ENCODE results near the gene VWA8. TPM values are rescaled to one million over a fixed set of nuclear protein-coding genes. Genes with fewer than 3 reads are reported as not detected.

Gene VWA8
- total and polyA plus RNA-seq, 7 donors, result 3.0 to 37.5 (median 24.7) TPM

DNA sequence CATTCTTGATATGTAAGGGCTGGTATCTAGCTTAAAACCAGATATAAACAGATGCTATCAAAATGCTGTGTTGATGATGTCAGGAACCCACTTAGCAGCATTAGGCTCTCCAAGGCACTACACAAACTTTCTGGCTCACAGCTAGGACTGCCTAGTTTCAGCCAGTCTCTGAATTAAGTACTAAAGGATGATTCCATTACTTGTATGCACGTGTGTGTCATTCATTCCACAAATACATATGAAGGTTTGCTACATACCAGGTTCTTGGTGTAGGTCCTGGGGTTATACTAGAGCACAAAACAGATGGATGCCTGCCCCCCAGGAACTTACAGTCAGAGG is 352.1 kb downstream of the VWA8 start:
- peaks cover 0 to 5% (median 1%) of the 10 kb centered on the region in 4 donors for H3K4me1 ChIP-seq
- intact Hi-C loops (cut with DNase I), result no loop called here
- TF ChIP-seq, protein P1, sequence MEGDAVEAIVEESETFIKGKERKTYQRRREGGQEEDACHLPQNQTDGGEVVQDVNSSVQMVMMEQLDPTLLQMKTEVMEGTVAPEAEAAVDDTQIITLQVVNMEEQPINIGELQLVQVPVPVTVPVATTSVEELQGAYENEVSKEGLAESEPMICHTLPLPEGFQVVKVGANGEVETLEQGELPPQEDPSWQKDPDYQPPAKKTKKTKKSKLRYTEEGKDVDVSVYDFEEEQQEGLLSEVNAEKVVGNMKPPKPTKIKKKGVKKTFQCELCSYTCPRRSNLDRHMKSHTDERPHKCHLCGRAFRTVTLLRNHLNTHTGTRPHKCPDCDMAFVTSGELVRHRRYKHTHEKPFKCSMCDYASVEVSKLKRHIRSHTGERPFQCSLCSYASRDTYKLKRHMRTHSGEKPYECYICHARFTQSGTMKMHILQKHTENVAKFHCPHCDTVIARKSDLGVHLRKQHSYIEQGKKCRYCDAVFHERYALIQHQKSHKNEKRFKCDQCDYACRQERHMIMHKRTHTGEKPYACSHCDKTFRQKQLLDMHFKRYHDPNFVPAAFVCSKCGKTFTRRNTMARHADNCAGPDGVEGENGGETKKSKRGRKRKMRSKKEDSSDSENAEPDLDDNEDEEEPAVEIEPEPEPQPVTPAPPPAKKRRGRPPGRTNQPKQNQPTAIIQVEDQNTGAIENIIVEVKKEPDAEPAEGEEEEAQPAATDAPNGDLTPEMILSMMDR (IDR thresholded peaks at IDR 0.05), result no peak
- no peak for TF ChIP-seq EP300 (IDR thresholded peaks at IDR 0.05)

DNA sequence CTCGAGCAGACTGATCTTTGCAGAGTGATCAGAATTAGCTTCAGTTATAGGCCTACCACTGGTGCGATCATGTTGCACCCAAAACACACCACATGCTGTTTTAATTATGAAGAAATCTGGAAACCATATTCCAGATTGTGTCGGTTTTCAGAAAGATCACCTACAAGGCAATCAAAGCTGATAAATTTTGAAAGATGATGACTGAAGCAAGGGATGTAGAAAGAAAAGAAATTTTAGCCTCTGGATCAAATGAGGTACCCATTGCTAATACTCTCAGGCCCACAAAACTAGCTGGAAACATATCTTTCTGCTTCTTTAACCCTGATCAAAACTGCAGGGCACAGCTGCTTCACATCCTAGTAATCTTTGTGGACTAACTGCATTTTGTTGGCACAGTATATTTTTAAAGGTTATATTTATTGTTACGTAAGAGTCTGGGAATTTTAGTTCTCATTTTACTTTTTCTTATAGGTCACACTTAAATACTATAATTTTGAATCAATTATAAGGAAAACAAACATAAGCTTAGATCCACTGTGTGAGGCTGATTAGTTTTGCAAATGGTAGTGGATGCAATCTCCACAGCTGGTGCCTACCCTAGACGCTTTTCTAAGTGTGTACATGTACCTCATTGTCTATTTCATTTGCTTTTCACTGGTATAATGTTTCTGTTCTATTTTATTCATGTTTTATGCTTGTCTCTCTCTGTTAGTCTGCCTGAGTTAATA is 352.6 kb downstream of the VWA8 start:
- H3K36me3 ChIP-seq, result peaks cover 0 to 55% (median 3%) of the 10 kb centered on the region in 4 donors
- intact Hi-C loops (cut with DNase I), result no loop called here

More for the DNA sequence above, 352.1 kb downstream of the VWA8 start:
- WGBS, 2 donors, result 79 to 84% methylated on average over 1 of the region's 1 CpG
- Histone ChIP-seq H3K27me3 (no peaks in the 10 kb centered on the region), H3K9me3 (no peaks in the 10 kb centered on the region), H3K4me3 (no peak overlapping the region), H3K27ac (no peak overlapping the region), H3K36me3 (peaks cover 0 to 55% (median 3%) of the 10 kb centered on the region in 4 donors)
- no peak for DNase-seq

DNA sequence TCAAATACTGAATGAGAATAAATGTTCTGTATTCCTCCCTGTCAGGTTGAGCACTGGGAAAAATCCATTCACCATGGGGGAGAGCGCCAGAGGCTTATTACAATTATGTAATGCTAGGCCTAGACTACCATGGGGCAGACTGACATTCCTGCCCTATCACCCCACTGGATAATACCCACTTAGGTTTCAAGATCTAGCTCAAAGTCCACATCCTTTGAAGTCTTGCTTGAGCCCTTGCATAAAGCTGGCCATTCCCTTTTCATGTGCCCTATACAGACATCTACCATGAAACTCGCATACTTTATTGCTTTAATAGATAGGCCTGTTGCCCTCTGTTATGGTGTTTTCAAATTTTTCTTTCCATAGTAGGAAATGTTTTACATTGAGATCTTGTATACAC is 354.3 kb downstream of the VWA8 start:
- Histone ChIP-seq H3K9me3 (no peaks in the 10 kb centered on the region), H3K4me3 (no peak overlapping the region), H3K27me3 (no peaks in the 10 kb centered on the region), H3K4me1 (no peaks in the 10 kb centered on the region), H3K27ac (no peak overlapping the region), H3K36me3 (peaks cover 0 to 55% (median 3%) of the 10 kb centered on the region in 4 donors)
- intact Hi-C loops (cut with DNase I), result no loop called here
- 81 to 95% methylated on average over 2 of the region's 2 CpGs for WGBS, 2 donors
- no peak for DNase-seq
- no peak for TF ChIP-seq POLR2A (IDR thresholded peaks at IDR 0.05)
- TF ChIP-seq, protein P1 (IDR thresholded peaks at IDR 0.05), result no peak
- TF ChIP-seq EP300 (IDR thresholded peaks at IDR 0.05), result no peak
- no peak for TF ChIP-seq POLR2AphosphoS5 (IDR thresholded peaks at IDR 0.05)

More for the DNA sequence above, 352.6 kb downstream of the VWA8 start:
- Histone ChIP-seq H3K27ac (no peak overlapping the region), H3K4me1 (no peaks in the 10 kb centered on the region), H3K27me3 (no peaks in the 10 kb centered on the region), H3K4me3 (no peak overlapping the region), H3K9me3 (no peaks in the 10 kb centered on the region)
- WGBS, 2 donors, result 96 to 97% methylated on average over 5 of the region's 5 CpGs
- DNase-seq, result no peak
- TF ChIP-seq POLR2A (IDR thresholded peaks at IDR 0.05) (no peak), EP300 (IDR thresholded peaks at IDR 0.05) (no peak), POLR2AphosphoS5 (IDR thresholded peaks at IDR 0.05) (no peak)
- TF ChIP-seq, protein P1 (IDR thresholded peaks at IDR 0.05), result no peak

DNA sequence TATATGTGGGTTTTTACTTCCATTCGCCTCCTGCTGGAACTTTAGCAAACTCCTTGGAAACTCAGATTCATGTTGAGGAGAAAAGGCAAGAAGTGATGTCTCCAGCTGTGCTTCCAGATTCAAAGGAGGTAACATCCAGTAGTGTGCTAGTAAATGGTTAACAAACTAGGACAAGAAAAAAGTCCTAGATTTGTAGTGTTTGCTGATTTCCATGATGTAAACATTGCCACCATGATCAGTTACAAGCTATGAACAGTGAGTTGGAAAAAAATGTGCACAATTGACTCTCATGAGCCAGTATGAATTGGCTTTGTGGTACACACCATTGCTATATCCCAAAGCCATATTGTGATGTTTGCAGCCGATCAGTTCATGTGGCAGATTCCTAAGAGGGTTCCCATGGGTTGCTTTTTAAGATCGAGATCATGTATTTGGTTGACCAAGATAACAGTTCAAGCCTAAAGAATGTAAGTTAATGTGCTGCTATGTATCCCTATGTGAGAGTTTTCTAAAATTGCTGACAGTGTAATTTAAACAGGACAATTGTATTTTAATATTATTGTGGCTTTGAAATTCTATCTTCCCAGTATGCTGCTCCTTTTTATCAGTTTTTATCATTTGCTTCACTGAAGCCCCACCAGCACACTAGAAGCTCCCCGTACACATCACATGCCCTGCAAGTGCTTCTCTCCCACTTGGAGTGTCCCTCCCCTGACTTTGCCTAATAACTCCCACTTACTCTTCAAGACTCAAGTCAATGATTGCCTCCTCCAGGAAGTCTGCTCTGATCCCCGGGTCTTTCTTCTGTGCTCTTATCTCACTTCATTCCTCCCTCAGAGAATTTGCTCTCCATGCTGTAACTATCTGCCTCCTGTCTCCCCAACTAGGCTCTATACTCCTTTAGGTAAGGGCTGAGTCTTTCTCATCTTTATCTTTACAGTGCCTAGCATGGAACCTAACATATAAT is 355.3 kb downstream of the VWA8 start:
- Histone ChIP-seq H3K9me3 (no peaks in the 10 kb centered on the region), H3K4me3 (no peak overlapping the region), H3K36me3 (peaks cover 0 to 46% (median 0%) of the 10 kb centered on the region in 4 donors), H3K27ac (no peak overlapping the region), H3K4me1 (no peaks in the 10 kb centered on the region), H3K27me3 (no peaks in the 10 kb centered on the region)
- DNase-seq, result no peak
- intact Hi-C loops (cut with DNase I), result no loop called here
- TF ChIP-seq EP300 (IDR thresholded peaks at IDR 0.05) (no peak), POLR2A (IDR thresholded peaks at IDR 0.05) (no peak), POLR2AphosphoS5 (IDR thresholded peaks at IDR 0.05) (no peak)
- TF ChIP-seq, protein P1 (IDR thresholded peaks at IDR 0.05), result no peak
- WGBS, 2 donors, result 95 to 97% methylated on average over 5 of the region's 5 CpGs
